ENCODE measurements around the gene TGM1. TPM values are rescaled to one million over a fixed set of nuclear protein-coding genes. Genes with fewer than 3 reads are reported as not detected.

The TGM1 gene
- 1 to 10 TPM in 2 of 4 donors, under 1 TPM in 1, not detected in 1; 0.33 to 1.1 (median 1.1) TPM for total RNA-seq
- polyA plus RNA-seq, result 1 to 10 TPM in 1 of 3 donors, under 1 TPM in 2; 0.60 to 2.7 (median 0.69) TPM

- H3K9me3 ChIP-seq, result no peaks in the 10 kb centered on the region
- H3K4me1 ChIP-seq, result no peaks in the 10 kb centered on the region
- no peaks in the 10 kb centered on the region for H3K27me3 ChIP-seq
- intact Hi-C loops (cut with DNase I), result no loop called here
- no peak within 1 kb of the TSS for H3K4me3 ChIP-seq
- DNase-seq, result no peak
- H3K27ac ChIP-seq, result no peak within 1 kb of the TSS
- peaks cover 0 to 27% (median 0%) of the 10 kb centered on the region in 4 donors for H3K36me3 ChIP-seq
- 89 to 90% methylated on average over 14 of the region's 14 CpGs for WGBS, 2 donors
- TF ChIP-seq POLR2AphosphoS5 (IDR thresholded peaks at IDR 0.05), result no peak
- TF ChIP-seq EP300 (IDR thresholded peaks at IDR 0.05), result no peak
- TF ChIP-seq CTCF (IDR thresholded peaks at IDR 0.05), result no peak
- no peak for TF ChIP-seq POLR2A (IDR thresholded peaks at IDR 0.05)
These were observed at the start of gene TGM1 for GRCh38 chr14:24262821-24263733. Gene TGM1 (minus strand): TSS chr14:24263177. CDS start chr14:24262352, 825 bp downstream.

GRCh38 chr14:24311837-24312615, 49.0 kb upstream of the TGM1 start:
- Histone ChIP-seq H3K27ac (peak overlapping the region; percentile 79 to 91 (median 82)), H3K27me3 (peaks cover 0 to 21% (median 17%) of the 10 kb centered on the region in 3 donors), H3K36me3 (peaks cover 0 to 5% (median 0%) of the 10 kb centered on the region in 4 donors), H3K9me3 (no peaks in the 10 kb centered on the region), H3K4me3 (peak overlapping the region in 3 of 4 donors; percentile 44 to 62 (median 59)), H3K4me1 (peaks cover 0 to 39% (median 37%) of the 10 kb centered on the region in 4 donors)
- no peak for DNase-seq
- intact Hi-C loops (cut with DNase I), result no loop called here
- TF ChIP-seq POLR2AphosphoS5 (IDR thresholded peaks at IDR 0.05) (no peak), EP300 (IDR thresholded peaks at IDR 0.05) (no peak), CTCF (IDR thresholded peaks at IDR 0.05) (no peak)
- 93 to 96% methylated on average over 1 of the region's 1 CpG for WGBS, 2 donors

- intact Hi-C loops (cut with DNase I), result no loop called here
- DNase-seq, result peak; percentile 89
These were observed 47.9 kb upstream of the TGM1 start, which contains the start of gene LTB4R for GRCh38 chr14:24310646-24311604. Gene LTB4R (plus strand): TSS chr14:24311502. CDS start chr14:24315652, 4,150 bp downstream.

More at GRCh38 chr14:24310646-24311604, 47.9 kb upstream of the TGM1 start, which contains the start of gene LTB4R:
- TF ChIP-seq POLR2AphosphoS5 (IDR thresholded peaks at IDR 0.05), result peak in 3 of 4 donors; percentile 21 to 59 (median 54)
- no peak for TF ChIP-seq POLR2A (IDR thresholded peaks at IDR 0.05)
- TF ChIP-seq EP300 (IDR thresholded peaks at IDR 0.05), result no peak
- TF ChIP-seq CTCF (IDR thresholded peaks at IDR 0.05), result peak; percentile 22 to 45 (median 36)
- Histone ChIP-seq H3K4me1 (peaks cover 0 to 32% (median 30%) of the 10 kb centered on the region in 4 donors), H3K9me3 (no peaks in the 10 kb centered on the region), H3K27me3 (peaks cover 0 to 10% (median 7%) of the 10 kb centered on the region in 3 donors), H3K36me3 (peaks cover 1 to 16% (median 5%) of the 10 kb centered on the region in 4 donors), H3K27ac (peak within 1 kb of the TSS; percentile 79 to 91 (median 82)), H3K4me3 (peak within 1 kb of the TSS; percentile 44 to 62 (median 56))
- 14 to 17% methylated on average over 99 of the region's 99 CpGs for WGBS, 2 donors

Data from sigmoid colon (tissue), 7 donors.